Trophoblast cell (in vitro differentiated cells and primary cell): Measurements from ENCODE around the gene RBM33.

ENCODE experiments used
- DNase-seq, 2 donors: peaks; one replicate each; pipeline ENCODE4 v3.0.0-alpha.2; 2016
- H2AFZ ChIP-seq: 2 replicates; pipeline ENCODE4 v1.6.1; 2013; ENCODE audit warnings: low read length, moderate library complexity, mild to moderate bottlenecking; ENCODE audit not compliant: insufficient read depth, poor library complexity
- H2AK5ac ChIP-seq: 2 replicates; pipeline ENCODE4 v1.6.1; 2013; ENCODE audit warnings: mild to moderate bottlenecking, low read length
- H2BK120ac ChIP-seq: 2 replicates; pipeline ENCODE4 v1.6.1; 2013; ENCODE audit warnings: low read length, mild to moderate bottlenecking, moderate library complexity; ENCODE audit not compliant: insufficient read depth, poor library complexity
- H2BK12ac ChIP-seq: 2 replicates; pipeline ENCODE4 v1.6.1; 2013; ENCODE audit warnings: mild to moderate bottlenecking, low read length, moderate library complexity
- H2BK5ac ChIP-seq: 2 replicates; pipeline ENCODE4 v1.6.1; 2013; ENCODE audit warnings: low read length, low read depth, moderate library complexity, mild to moderate bottlenecking; ENCODE audit not compliant: poor library complexity
- H3K14ac ChIP-seq: 2 replicates; pipeline ENCODE4 v1.6.1; 2013; ENCODE audit warnings: mild to moderate bottlenecking, low read length
- H3K18ac ChIP-seq: 2 replicates; pipeline ENCODE4 v1.6.1; 2013; ENCODE audit warnings: mild to moderate bottlenecking, low read length
- H3K23ac ChIP-seq: 2 replicates; pipeline ENCODE4 v1.6.1; 2013; ENCODE audit warnings: low read length
- H3K27ac ChIP-seq: 2 replicates; pipeline ENCODE4 v1.5.1; 2013; ENCODE audit warnings: low read depth, mild to moderate bottlenecking, inconsistent platforms, low read length, moderate library complexity
- H3K27me3 ChIP-seq: 2 replicates; pipeline ENCODE4 v1.6.1; 2013; ENCODE audit warnings: inconsistent platforms, mild to moderate bottlenecking, low read length, moderate library complexity; ENCODE audit not compliant: insufficient read depth
- H3K36me3 ChIP-seq, 2 experiments: 1 replicate in 1 of 2; 2 replicates in 1 of 2; pipeline ENCODE4 v1.6.1; 2013; ENCODE audit warnings: low read length in 2 of 2, mild to moderate bottlenecking in 2 of 2, moderate library complexity in 1 of 2; ENCODE audit not compliant: insufficient read depth in 2 of 2, control insufficient read depth in 1 of 2
- H3K4ac ChIP-seq: 2 replicates; pipeline ENCODE4 v1.6.1; 2013; ENCODE audit warnings: low read depth, mild to moderate bottlenecking, low read length, moderate library complexity
- H3K4me1 ChIP-seq, 2 experiments: 1 replicate in 1 of 2; 2 replicates in 1 of 2; pipeline ENCODE4 v1.6.1; 2013; ENCODE audit warnings: low read length in 2 of 2, mild to moderate bottlenecking in 2 of 2, moderate library complexity in 1 of 2; ENCODE audit not compliant: insufficient read depth in 2 of 2, control insufficient read depth in 1 of 2
- H3K4me2 ChIP-seq: 2 replicates; pipeline ENCODE4 v1.6.1; 2013; ENCODE audit warnings: inconsistent platforms, mild to moderate bottlenecking, low read length, moderate library complexity
- H3K4me3 ChIP-seq: 2 replicates; pipeline ENCODE4 v1.5.1; 2013; ENCODE audit warnings: mild to moderate bottlenecking, low read depth, low read length, inconsistent platforms
- H3K79me1 ChIP-seq: one replicate; pipeline ENCODE4 v1.6.1; 2013; ENCODE audit warnings: low read length
- H3K79me2 ChIP-seq: 2 replicates; pipeline ENCODE4 v1.6.1; 2013; ENCODE audit warnings: low read length, mild to moderate bottlenecking; ENCODE audit not compliant: control insufficient read depth, insufficient read depth, poor library complexity
- H3K9ac ChIP-seq: 2 replicates; pipeline ENCODE4 v1.6.1; 2013; ENCODE audit warnings: mild to moderate bottlenecking, low read length
- H3K9me3 ChIP-seq: 2 replicates; pipeline ENCODE4 v1.6.1; 2013; ENCODE audit warnings: low read depth, mild to moderate bottlenecking, control low read depth, inconsistent platforms, low read length; ENCODE audit not compliant: insufficient read depth
- H4K12ac ChIP-seq: 2 replicates; pipeline ENCODE4 v1.6.1; 2013; ENCODE audit warnings: low read depth, mild to moderate bottlenecking, low read length, moderate library complexity
- H4K8ac ChIP-seq: 2 replicates; pipeline ENCODE4 v1.6.1; 2013; ENCODE audit warnings: low read depth, mild to moderate bottlenecking, low read length, moderate library complexity
- H4K91ac ChIP-seq: one replicate; pipeline ENCODE4 v1.6.1; 2013; ENCODE audit warnings: low read depth, mild to moderate bottlenecking, low read length, moderate library complexity
- WGBS: extraction: QIAGEN DNeasy Blood & Tissue Kit; methylation state at CpG from one replicate; pipeline ENCODE4 v1.1.7; 2013; ENCODE audit warnings: missing lambda C conversion rate; ENCODE audit not compliant: insufficient read length, insufficient coverage; ENCODE audit errors: extremely low coverage; 5-methylcytosine and 5-hydroxymethylcytosine counted together

RBM33 gene

GRCh38 chr7:155737590-155737989 lies 93.1 kb downstream of the RBM33 start:
- no peak overlapping the region for H3K23ac ChIP-seq
- no peak overlapping the region for H3K4ac ChIP-seq
- no peak for DNase-seq
- H3K4me3 ChIP-seq: no peak overlapping the region
- H3K79me1 ChIP-seq: no peaks in the 10 kb centered on the region
- H4K91ac ChIP-seq: no peak overlapping the region
- no peak overlapping the region for H2AK5ac ChIP-seq
- H3K4me2 ChIP-seq: no peak overlapping the region
- H3K79me2 ChIP-seq: no peaks in the 10 kb centered on the region
- H2BK5ac ChIP-seq: no peak overlapping the region
- H3K36me3 ChIP-seq: peaks cover 14 to 20% of the 10 kb centered on the region in 2 experiments
- H3K18ac ChIP-seq: no peak overlapping the region
- H3K27me3 ChIP-seq: no peaks in the 10 kb centered on the region
- no peaks in the 10 kb centered on the region for H3K9me3 ChIP-seq
- H3K4me1 ChIP-seq: no peaks in the 10 kb centered on the region
- H2AFZ ChIP-seq: no peak overlapping the region
- no CpG with 5 or more reads among the region's 4 CpGs for WGBS
- H2BK12ac ChIP-seq: no peak overlapping the region
- H3K27ac ChIP-seq: no peak overlapping the region
- no peak overlapping the region for H4K8ac ChIP-seq
- no peak overlapping the region for H4K12ac ChIP-seq
- no peak overlapping the region for H3K14ac ChIP-seq
- H2BK120ac ChIP-seq: no peak overlapping the region
- no peak overlapping the region for H3K9ac ChIP-seq

DNA sequence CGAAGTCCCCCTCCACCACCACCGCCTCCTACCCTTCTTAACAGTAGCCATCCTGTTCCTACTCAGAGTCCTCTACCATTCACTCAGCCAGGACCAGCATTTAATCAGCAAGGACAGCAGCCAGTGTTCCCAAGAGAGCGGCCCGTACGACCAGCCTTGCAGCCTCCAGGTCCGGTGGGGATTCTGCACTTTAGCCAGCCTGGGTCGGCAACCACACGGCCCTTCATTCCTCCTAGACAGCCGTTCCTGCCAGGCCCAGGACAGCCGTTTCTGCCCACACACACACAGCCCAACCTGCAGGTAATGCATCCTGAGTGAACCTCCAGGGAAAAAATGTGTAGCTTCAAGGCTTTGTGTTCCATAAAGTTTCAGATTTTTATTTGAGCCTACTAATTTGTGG lies 93.6 kb downstream of the RBM33 start:
- Histone ChIP-seq H2BK12ac (no peak overlapping the region), H3K79me2 (no peaks in the 10 kb centered on the region), H2AK5ac (no peak overlapping the region), H3K14ac (no peak overlapping the region), H3K27me3 (no peaks in the 10 kb centered on the region), H4K12ac (no peak overlapping the region), H3K36me3 (peaks cover 16 to 22% of the 10 kb centered on the region in 2 experiments), H3K9ac (no peak overlapping the region), H2BK120ac (no peak overlapping the region), H3K4ac (no peak overlapping the region), H3K4me1 (no peaks in the 10 kb centered on the region), H3K79me1 (no peaks in the 10 kb centered on the region), H2AFZ (no peak overlapping the region), H3K23ac (no peak overlapping the region), H4K91ac (no peak overlapping the region), H3K9me3 (no peaks in the 10 kb centered on the region), H4K8ac (no peak overlapping the region), H3K18ac (no peak overlapping the region), H3K4me2 (no peak overlapping the region), H3K27ac (no peak overlapping the region), H2BK5ac (no peak overlapping the region), H3K4me3 (no peak overlapping the region)
- DNase-seq: no peak
- WGBS: no CpG with 5 or more reads among the region's 10 CpGs

DNA sequence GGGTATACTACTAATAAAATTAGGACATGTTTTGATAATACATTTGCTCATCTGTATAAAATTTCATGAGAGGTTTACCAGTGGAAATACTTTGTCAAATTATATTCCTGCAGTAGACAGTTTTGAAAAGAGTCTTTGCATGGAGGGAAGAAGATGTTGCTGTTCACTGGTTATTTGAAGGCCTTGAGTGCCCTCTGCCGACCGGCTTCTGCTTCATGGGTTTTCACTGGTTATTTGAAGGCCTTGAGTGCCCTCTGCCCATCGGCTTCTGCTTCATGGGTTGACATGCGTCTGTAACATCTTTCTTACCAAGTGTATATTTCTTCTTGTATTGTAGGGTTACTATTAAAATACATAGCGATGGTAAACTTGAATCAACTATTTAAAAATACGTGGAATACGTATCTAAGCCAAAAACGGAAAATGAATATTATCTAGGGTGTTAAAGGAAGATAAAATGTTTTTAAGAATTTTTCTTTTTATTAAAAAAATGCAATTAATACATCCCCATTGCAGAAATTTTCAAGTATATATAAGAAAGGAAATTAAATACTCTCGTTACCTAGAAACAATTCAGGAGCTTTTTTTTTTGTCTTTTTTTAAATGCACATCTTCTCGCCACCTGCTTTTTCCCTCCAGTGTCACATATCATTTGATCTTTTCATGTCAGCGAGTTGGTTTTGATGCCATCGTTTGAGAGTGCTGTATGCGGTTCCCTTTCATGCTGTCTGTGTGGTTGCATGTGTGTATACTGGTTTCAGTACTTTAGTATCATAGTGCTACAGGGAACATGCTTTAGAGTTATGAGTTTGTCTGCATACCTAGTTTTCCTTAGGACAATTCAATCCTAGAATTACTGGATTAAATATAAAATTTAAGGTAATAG lies 94.4 kb downstream of the RBM33 start:
- H3K4me2 ChIP-seq: no peak overlapping the region
- no peak overlapping the region for H4K8ac ChIP-seq
- H3K4me3 ChIP-seq: no peak overlapping the region
- no peak overlapping the region for H3K14ac ChIP-seq
- no peak overlapping the region for H4K12ac ChIP-seq
- H3K27me3 ChIP-seq: no peaks in the 10 kb centered on the region
- no peak overlapping the region for H2BK5ac ChIP-seq
- no peaks in the 10 kb centered on the region for H3K9me3 ChIP-seq
- WGBS: no CpG with 5 or more reads among the region's 13 CpGs
- peak; percentile 59 to 82 for DNase-seq
- H3K27ac ChIP-seq: no peak overlapping the region
- no peak overlapping the region for H2AFZ ChIP-seq
- H2BK12ac ChIP-seq: no peak overlapping the region
- H3K23ac ChIP-seq: no peak overlapping the region
- no peaks in the 10 kb centered on the region for H3K79me1 ChIP-seq
- H3K79me2 ChIP-seq: no peaks in the 10 kb centered on the region
- H2AK5ac ChIP-seq: no peak overlapping the region
- H3K4ac ChIP-seq: no peak overlapping the region
- no peak overlapping the region for H3K9ac ChIP-seq
- no peak overlapping the region for H2BK120ac ChIP-seq
- no peak overlapping the region for H4K91ac ChIP-seq
- H3K18ac ChIP-seq: no peak overlapping the region
- no peaks in the 10 kb centered on the region for H3K4me1 ChIP-seq
- peaks cover 19 to 24% of the 10 kb centered on the region in 2 experiments for H3K36me3 ChIP-seq

GRCh38 chr7:155739538-155740143 lies 95.2 kb downstream of the RBM33 start:
- WGBS: no CpG with 5 or more reads among the region's 19 CpGs
- no peak overlapping the region for H3K14ac ChIP-seq
- no peak overlapping the region for H4K8ac ChIP-seq
- no peak overlapping the region for H2BK5ac ChIP-seq
- no peaks in the 10 kb centered on the region for H3K9me3 ChIP-seq
- no peak overlapping the region for H3K4me2 ChIP-seq
- H3K4me3 ChIP-seq: no peak overlapping the region
- no peaks in the 10 kb centered on the region for H3K79me2 ChIP-seq
- no peak overlapping the region for H2AFZ ChIP-seq
- no peak overlapping the region for H2BK120ac ChIP-seq
- H4K12ac ChIP-seq: no peak overlapping the region
- no peaks in the 10 kb centered on the region for H3K27me3 ChIP-seq
- H3K4me1 ChIP-seq: no peaks in the 10 kb centered on the region
- H3K36me3 ChIP-seq: peaks cover 19 to 24% of the 10 kb centered on the region in 2 experiments
- H2AK5ac ChIP-seq: no peak overlapping the region
- H3K27ac ChIP-seq: no peak overlapping the region
- H3K23ac ChIP-seq: no peak overlapping the region
- no peak overlapping the region for H4K91ac ChIP-seq
- no peak overlapping the region for H2BK12ac ChIP-seq
- H3K4ac ChIP-seq: no peak overlapping the region
- H3K18ac ChIP-seq: no peak overlapping the region
- no peaks in the 10 kb centered on the region for H3K79me1 ChIP-seq
- H3K9ac ChIP-seq: no peak overlapping the region
- no peak for DNase-seq
